Hepatocyte (in vitro differentiated cells): Measurements from ENCODE around the gene SPAG16. TPM values are rescaled to one million over a fixed set of nuclear protein-coding genes. Genes with fewer than 3 reads are reported as not detected.
A peak's percentile ranks its signal among the peaks of the same experiment; 100 is the strongest.

Source experiments
- DNase-seq: peaks from one replicate; pipeline ENCODE4 v3.0.0-alpha.2; 2016; ENCODE audit warnings: low spot score
- H2AFZ ChIP-seq: fragments of 200-600 bp; sonication (generic); 2 replicates; pipeline ENCODE4 v1.6.0; 2016; ENCODE audit warnings: antibody characterized with exemption, mild to moderate bottlenecking
- H3K27ac ChIP-seq: fragments of 200-600 bp; sonication (generic); 2 replicates; pipeline ENCODE4 v1.5.1; 2016; ENCODE audit warnings: mild to moderate bottlenecking
- H3K27me3 ChIP-seq: fragments of 200-600 bp; sonication (generic); 2 replicates; pipeline ENCODE4 v1.6.1; 2016
- H3K36me3 ChIP-seq: fragments of 200-600 bp; sonication (generic); replicated peaks from 2 replicates; pipeline ENCODE4 v1.5.1; 2016; ENCODE audit warnings: low read depth; ENCODE audit not compliant: insufficient read depth
- H3K4me1 ChIP-seq: fragments of 200-600 bp; sonication (generic); 2 replicates; pipeline ENCODE4 v1.5.1; 2016; ENCODE audit warnings: mild to moderate bottlenecking, moderate library complexity; ENCODE audit not compliant: insufficient read depth
- H3K4me2 ChIP-seq: fragments of 200-600 bp; sonication (generic); 2 replicates; pipeline ENCODE4 v1.6.0; 2016
- H3K4me3 ChIP-seq: fragments of 200-600 bp; sonication (generic); 2 replicates; pipeline ENCODE4 v1.5.1; 2016; ENCODE audit warnings: mild to moderate bottlenecking
- H3K79me2 ChIP-seq: fragments of 200-600 bp; sonication (generic); 2 replicates; pipeline ENCODE4 v1.6.0; 2017; ENCODE audit warnings: mild to moderate bottlenecking
- H3K9me2 ChIP-seq: fragments of 200-600 bp; sonication (generic); replicated peaks from 2 replicates; pipeline ENCODE4 v1.6.0; 2017; ENCODE audit warnings: mild to moderate bottlenecking; ENCODE audit not compliant: insufficient read depth
- H3K9me3 ChIP-seq: fragments of 200-600 bp; sonication (generic); 2 replicates; pipeline ENCODE4 v1.5.1; 2016; ENCODE audit warnings: low read depth, mild to moderate bottlenecking
- H4K20me1 ChIP-seq: fragments of 200-600 bp; sonication (generic); 2 replicates; pipeline ENCODE4 v1.6.0; 2016; ENCODE audit warnings: mild to moderate bottlenecking; ENCODE audit not compliant: insufficient read depth, poor library complexity, severe bottlenecking
- CTCF ChIP-seq: fragments of 200-600 bp; sonication (generic); IDR thresholded peaks from 2 replicates; pipeline ENCODE4 v1.5.1; 2016; ENCODE audit warnings: antibody characterized with exemption, mild to moderate bottlenecking; ENCODE audit not compliant: poor library complexity
- EZH2 ChIP-seq: fragments of 200-600 bp; sonication (generic); IDR thresholded peaks from 2 replicates; pipeline ENCODE4 v1.6.1; 2016; ENCODE audit warnings: antibody characterized with exemption, mild to moderate bottlenecking, borderline replicate concordance
- EZH2phosphoT487 ChIP-seq: fragments of 200-600 bp; sonication (generic); IDR thresholded peaks from one replicate; pipeline ENCODE4 v1.6.1; 2018; ENCODE audit warnings: antibody characterized with exemption, mild to moderate bottlenecking, low read depth, moderate library complexity; ENCODE audit not compliant: unreplicated experiment, severe bottlenecking
- WGBS: methylation state at CpG from one replicate; pipeline ENCODE4 v1.1.6; 2016; ENCODE audit warnings: low lambda C conversion rate; ENCODE audit errors: missing lambda C conversion rate; 5-methylcytosine and 5-hydroxymethylcytosine counted together
- polyA plus RNA-seq: library from polyadenylated mRNA; unstranded; fragments of >200 nt; fragmentation: Nextera tagmentation; extraction: Ambion mirVana; gene quantifications from 2 replicates; pipeline ENCODE4 v1.2.1, GENCODE V29; 2016
- total RNA-seq: library from RNA; depleted of rRNA; stranded (reverse); fragments of >200 nt; gene quantifications from 2 replicates; pipeline ENCODE4 v1.2.3, GENCODE V29; 2014

Gene SPAG16
- total and polyA plus RNA-seq, 2 experiments from 2014 or later = 52.1 to 56.9 TPM

DNA sequence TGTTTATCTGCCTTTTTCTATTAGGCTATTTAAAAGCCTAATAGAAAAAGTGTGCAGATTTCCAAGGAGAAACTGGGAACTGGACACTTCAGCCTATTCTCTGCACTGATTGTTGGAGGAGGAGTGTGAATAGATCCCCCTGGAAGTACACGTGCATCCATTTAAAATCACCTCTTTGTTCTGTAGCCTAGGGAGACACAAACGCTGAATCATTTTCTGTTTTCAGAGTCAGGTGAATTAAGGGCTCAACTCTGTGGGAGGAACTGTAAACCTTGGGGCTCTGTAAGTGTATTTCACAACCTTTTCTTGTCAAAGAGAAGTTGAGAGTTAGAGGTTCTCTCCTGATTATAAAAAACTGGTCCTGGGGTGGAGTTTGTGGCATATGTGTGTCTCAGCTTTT, 159.7 kb downstream of the SPAG16 start:
- no peaks in the 10 kb centered on the region for H3K36me3 ChIP-seq
- 54% methylated on average over 2 of the region's 2 CpGs for WGBS
- peak; percentile 10 for DNase-seq

DNA sequence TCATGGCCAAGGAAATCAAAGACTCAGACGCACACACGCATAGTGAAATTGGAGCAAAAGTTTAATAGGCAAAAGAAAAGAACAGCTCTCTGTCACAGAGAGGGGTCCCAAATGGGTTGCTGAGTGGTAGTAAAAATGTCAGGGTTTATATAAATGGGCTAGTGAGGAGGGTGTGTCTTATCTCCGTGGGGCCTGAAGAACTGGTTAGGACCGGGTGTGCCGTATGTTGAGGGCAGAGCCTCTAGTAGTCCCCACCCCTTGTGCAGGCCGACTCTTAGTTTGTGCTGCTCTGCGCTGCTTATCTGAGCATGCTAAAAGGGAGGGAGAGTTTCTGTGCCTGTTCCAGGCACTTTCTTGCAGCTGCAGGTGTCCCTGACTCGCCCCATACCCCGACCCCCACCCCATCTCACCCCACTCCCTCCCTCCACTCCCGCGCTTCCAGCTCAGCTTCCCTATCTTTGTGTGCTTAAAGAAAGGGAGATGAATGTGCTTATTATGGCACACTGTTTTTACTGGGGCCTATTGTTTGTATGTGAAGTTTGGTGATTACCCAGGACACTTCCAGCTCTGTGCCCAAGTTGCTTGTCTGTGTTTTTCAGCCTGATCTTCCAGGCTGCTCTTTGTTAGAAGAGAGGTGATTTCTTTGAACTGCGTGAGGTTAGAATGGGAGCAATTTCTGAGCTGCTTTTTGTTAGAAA, 167.4 kb downstream of the SPAG16 start:
- DNase-seq = peak; percentile 71
- H3K27ac ChIP-seq = peak overlapping the region; percentile 82
- peak overlapping the region; percentile 56 for H2AFZ ChIP-seq

More for the DNA sequence above, 159.7 kb downstream of the SPAG16 start:
- peaks cover 4% of the 10 kb centered on the region for H3K4me1 ChIP-seq
- peaks cover 3% of the 10 kb centered on the region for H3K9me3 ChIP-seq
- H3K4me3 ChIP-seq = no peak overlapping the region
- no peaks in the 10 kb centered on the region for H3K79me2 ChIP-seq
- H3K27ac ChIP-seq = peak overlapping the region; percentile 0
- no peaks in the 10 kb centered on the region for H3K27me3 ChIP-seq
- H2AFZ ChIP-seq = no peak overlapping the region
- TF ChIP-seq EZH2phosphoT487 (no peak), EZH2 (no peak), CTCF (no peak)
- H3K9me2 ChIP-seq = no peaks in the 10 kb centered on the region
- H3K4me2 ChIP-seq = peak overlapping the region; percentile 25
- H4K20me1 ChIP-seq = no peaks in the 10 kb centered on the region

DNA sequence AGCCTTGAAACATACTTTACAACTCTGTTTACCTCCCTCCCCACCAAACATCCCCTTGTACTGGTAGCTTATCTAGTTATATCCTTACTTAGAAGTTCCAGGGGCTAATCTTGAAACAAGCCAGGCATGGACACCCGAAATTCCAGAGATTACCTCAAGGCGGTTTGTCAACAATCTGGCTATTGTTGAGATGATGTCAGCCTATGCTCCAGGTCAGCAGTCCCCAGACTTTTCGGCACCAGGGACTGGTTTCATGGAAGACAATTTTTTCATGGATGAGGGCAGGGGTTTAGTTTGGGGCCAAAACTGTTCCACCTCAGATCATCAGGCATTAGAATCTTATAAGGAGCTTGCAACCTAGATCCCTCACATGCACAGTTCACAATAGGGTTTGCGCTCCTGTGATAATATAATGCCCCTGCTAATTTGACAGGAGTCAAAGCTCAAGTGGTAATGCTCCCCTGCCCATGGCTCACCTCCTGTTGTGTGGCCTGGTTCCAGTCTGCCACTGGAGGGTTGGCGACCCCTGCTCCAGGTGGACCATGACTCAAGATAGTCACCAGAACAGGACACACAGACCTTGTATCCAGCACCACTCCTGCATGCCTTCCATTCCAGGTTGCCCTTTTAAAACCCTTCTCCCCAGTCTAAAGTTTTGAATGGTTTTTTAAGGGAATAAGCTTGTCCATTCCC, 171.2 kb downstream of the SPAG16 start:
- Histone ChIP-seq H3K9me2 (no peaks in the 10 kb centered on the region), H3K36me3 (no peaks in the 10 kb centered on the region), H3K9me3 (no peaks in the 10 kb centered on the region), H3K27me3 (no peaks in the 10 kb centered on the region), H3K27ac (no peak overlapping the region), H4K20me1 (no peaks in the 10 kb centered on the region), H3K4me1 (peaks cover 7% of the 10 kb centered on the region), H3K79me2 (no peaks in the 10 kb centered on the region), H2AFZ (no peak overlapping the region), H3K4me3 (no peak overlapping the region), H3K4me2 (no peak overlapping the region)
- 36% methylated on average over 5 of the region's 5 CpGs for WGBS
- DNase-seq = peak; percentile 5
- TF ChIP-seq EZH2 (no peak), EZH2phosphoT487 (no peak), CTCF (no peak)

More for the DNA sequence above, 167.4 kb downstream of the SPAG16 start:
- Histone ChIP-seq H3K4me2 (peak overlapping the region; percentile 50), H3K36me3 (no peaks in the 10 kb centered on the region), H3K79me2 (no peaks in the 10 kb centered on the region), H3K4me1 (peaks cover 7% of the 10 kb centered on the region), H3K9me3 (peaks cover 6% of the 10 kb centered on the region), H3K9me2 (no peaks in the 10 kb centered on the region), H3K27me3 (no peaks in the 10 kb centered on the region), H4K20me1 (no peaks in the 10 kb centered on the region), H3K4me3 (no peak overlapping the region)
- WGBS = 23% methylated on average over 12 of the region's 12 CpGs
- TF ChIP-seq CTCF (no peak), EZH2phosphoT487 (no peak), EZH2 (no peak)
